Measurements from ENCODE around the gene DEFB110.

The DEFB110 gene

DNA sequence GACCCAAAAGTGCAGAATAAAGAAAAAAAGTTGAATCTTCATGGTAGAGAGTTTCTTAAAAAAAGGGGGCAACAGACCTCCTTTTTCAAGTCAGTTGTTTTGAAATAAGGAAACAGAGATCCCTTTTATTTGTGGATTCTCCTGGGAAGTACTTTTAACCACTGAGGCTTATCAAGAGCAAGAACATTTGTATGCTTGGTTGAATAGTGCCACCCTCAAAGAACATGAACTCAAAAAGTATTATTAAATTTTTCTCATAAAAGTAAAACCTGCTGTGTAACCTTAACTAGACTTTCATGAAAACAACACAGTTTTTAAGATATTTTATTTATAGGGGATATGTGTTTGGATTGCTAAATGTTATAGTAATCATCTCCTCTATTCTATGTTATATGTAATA is at the start of gene DEFB110:
DEFB110 (minus strand) TSS at position 101 of the 400 bp plus-strand sequence; CDS start at position 42, 59 bp downstream.
- no peak for DNase-seq

DNA sequence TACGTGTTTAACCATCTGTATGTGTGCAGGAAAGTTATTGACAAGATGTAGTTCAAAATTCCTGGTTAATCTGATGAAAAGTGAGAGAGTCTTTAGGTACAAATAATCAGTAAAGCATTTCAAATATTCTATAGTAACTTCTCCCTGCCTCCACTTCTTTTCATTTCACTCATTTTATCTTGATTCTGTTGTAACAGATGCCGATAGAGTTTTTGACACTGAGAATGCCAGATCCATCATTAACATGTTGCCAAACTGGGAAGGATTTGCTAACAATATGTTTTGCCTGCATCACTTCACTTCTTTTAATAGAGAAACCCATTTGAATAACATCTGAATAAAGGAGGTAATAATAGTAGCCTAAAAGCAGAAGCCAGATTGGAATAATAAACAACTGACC is 48.3 kb upstream of the DEFB110 start:
- no peak for DNase-seq

DNA sequence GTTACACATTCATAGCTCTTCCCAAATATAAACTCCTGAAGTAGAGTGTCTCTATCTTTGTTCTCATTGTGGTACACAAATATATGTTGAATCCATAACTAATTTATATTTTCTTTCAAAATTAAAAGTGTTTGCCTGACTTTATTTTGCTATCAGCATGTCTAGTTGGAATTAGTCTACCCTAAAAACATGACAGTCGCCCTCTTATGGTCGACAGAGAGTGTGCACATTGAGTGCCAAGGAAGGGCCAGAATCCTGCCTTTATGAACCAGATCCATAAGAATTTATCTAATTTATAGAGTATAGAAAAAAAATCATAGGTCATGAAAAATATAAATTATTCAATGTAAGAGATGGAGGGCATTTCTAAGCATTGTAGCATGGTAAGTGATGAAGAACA is 40.3 kb upstream of the DEFB110 start:
- DNase-seq, result no peak

DNA sequence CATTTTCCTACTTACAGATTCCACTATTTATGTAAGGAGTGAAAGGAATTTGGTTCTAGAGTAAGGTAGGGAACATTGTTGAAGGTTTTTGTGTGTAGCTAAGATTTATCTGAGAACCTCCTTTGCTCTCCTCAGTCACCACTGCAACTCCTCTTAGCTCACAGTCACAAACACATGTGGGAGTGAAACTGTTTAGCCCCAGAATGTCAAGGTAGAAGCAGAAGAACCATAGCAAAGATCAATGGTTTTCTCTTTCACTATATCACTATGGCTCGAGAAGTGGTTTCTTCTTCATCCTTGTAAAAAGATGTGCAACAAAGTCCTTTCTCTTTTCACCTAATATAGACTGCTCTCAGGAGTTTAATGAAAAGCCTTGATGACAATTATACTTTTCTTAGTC is 34.4 kb upstream of the DEFB110 start:
- DNase-seq, result no peak

DNA sequence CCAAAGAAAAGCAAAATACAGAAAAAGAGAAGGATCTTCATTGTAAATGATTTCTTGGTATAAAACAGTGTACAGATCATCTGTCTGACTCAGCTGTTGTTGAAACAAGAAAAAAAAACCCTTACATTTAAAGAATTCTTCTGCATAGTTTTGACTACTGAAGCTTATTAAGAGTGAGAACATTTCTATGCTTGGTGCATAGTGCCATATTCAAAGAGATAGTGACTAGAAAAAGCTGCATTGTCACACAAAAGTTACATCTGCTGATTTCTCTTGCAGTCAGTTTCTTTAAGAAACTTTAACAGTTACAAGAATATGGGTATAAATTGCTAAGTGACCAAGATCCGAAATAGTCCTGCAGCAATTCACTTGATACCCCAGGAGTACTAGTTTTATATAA is 28.0 kb upstream of the DEFB110 start, which contains the start of gene DEFB112:
DEFB112 (minus strand) TSS at position 101 of the 400 bp plus-strand sequence; CDS start at position 41, 60 bp downstream.
- DNase-seq, result no peak

DNA sequence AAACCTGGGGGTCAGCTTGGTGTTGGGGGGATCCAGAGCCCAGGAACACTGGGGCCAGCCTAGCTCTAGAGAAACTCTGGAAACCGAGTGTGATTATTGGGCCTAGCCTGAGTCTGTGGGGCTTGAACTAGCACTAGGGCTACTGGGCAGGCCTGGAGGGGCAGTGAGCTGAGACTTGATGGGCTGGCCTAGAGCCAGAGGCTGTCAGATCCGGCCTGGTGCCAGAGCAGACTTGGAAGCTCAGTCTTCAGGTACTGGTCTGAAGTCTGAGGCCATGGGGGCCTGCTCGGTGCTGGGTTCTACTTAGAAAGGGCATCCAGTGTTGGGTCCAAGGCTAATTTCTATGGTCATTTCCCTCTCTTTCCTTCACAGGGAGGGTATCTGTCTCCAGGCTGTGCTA is 25.2 kb upstream of the DEFB110 start:
- no peak for DNase-seq

DNA sequence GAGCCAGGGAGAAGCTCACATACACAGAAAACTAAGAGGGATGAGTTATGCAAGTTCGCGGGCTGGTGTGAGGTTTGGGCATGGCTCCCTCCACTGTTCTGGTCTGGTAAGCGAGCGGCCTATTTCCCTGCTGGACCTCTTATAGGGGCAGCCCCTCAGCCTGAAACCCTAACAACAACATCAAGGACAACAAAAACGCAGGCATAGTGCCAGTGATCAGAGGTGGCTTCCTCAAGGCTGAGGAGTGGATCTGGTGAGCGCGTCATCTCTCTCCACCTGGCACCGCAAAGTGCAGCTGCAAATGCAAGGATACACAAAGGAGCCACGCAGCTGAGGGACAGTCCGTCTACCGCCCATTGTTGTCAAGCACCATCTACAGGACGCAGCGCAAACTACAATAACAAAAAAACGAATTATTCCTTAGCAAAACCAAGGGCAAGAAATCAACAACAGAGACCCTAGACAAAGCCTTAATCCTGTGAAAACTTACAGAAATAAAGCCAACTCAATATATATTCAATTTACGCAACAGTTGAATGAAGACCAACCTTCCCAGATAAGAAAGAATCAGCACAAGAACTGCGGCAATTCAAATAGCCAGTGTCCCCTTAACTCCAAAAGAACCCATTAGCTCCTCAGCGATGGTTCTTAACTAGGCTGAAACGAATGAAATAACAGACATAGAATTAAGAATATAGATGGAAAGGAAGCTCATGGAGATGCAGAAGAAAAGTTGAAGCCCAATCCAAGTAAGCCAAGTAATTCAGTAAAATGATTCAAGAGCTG is 9.2 kb upstream of the DEFB110 start:
- no peak for DNase-seq

DNA sequence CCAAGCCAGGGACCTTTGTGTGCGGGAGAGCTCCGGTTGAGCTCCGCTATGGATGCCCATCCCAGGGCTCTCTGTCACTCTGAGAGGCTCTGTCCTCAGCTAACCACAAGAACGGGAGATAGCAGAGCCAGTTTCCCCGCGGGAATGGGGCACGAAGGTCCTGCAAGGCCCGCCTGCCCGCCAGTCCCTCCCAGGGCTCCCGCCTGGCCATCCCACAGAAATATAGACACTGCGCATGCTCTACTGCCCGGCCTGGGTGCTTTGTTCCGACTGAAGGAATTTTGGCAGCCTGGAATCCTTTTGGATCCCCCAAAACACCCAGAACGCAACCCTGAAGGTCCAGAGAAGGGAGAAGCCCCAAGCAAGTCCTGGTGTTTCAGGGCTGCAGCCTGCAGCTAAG is 8.6 kb upstream of the DEFB110 start:
- DNase-seq, result no peak

DNA sequence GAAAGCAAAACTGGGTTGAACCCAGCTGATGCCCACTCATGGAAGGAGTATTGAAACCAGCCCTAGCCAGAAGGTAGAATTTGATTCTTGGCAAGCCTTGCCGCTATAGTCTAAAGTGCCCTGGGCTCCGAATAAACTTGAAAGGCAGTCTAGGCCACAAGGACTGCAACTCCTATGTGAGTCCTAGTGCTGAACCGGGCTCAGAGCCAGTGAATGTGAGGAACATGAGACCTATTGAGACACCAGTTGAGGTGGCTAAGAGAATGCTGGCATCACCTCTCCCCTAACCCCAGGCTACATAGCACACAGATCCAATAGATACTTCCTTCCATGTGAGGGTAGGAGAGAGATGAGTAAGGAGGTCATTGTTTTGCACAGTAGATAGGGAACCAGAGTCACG is 3.5 kb upstream of the DEFB110 start:
- DNase-seq, result no peak

DNA sequence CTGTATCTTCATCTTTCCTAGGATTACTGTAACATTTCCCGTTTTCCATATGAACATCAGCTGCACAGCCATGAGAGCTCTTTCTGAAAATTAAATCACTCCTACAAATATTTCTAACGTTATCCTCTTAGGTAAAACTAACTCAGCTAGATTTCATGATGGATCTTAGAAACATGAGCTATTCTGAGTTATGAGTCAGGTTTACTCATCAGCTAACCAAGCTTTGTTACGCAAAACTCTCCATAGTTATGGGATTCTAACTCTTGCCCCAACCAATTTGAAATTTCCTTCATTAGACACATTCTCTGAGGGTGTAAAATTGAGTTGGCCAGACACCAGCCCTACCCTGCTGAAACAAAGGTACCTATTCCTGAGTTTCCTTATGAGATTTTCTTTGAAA is 14.0 kb downstream of the DEFB110 start:
- DNase-seq, result no peak

DNA sequence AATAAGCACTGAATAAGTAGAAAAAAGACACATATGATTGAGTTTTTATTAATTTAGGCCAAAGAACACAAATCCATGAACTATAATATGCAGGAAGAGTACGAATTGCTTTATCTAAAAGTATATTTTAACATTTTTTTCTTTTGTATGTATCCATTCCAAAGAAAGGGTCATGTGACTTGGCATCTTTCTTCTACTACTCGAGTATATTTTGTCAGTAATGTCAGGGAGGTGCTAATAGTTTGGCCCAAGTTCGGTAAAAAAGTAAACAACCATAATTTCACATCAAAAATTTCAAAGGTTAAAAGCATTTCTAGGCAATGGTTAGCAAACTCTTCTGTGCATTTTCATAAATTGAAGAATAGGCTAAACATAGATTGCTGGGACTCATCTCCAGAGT is 18.7 kb downstream of the DEFB110 start:
- DNase-seq, result no peak

DNA sequence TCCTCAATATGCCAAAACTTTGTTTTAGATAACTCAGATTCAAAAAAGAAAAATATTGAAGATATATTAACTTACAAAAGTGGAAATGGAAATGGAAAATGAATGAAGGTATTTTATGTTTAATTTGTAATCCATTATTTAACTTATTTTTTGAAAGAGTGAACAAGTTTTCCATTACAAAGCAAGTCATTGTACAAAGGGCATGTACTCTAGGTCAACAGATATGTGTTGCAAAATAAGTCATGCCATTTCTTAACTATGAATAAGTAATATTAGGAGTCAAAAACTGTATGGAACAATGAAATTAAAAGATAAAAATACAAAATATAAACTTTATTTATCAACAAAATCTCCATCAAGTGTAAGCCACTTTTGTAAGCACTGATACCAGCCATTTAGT is 26.5 kb downstream of the DEFB110 start:
- no peak for DNase-seq

DNA sequence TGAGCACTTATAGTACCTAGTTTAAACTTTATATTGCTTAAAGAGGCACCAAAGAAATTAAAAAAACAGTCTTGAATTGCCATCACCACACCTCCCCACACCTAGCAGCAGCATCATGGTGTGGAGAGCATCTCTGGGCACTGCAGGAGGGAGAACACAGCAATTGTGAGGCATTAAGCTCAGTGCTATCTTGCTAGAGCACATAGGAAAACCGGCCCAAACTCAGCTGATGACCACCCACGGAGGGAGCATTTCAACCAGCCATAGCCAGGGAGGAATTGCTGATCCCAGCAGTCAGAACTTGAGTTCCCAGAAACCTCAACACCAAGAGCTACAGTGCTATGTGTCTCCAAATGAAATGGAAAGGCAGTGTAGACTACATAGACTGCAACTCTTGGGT is 32.9 kb downstream of the DEFB110 start:
- DNase-seq, result no peak

DNA sequence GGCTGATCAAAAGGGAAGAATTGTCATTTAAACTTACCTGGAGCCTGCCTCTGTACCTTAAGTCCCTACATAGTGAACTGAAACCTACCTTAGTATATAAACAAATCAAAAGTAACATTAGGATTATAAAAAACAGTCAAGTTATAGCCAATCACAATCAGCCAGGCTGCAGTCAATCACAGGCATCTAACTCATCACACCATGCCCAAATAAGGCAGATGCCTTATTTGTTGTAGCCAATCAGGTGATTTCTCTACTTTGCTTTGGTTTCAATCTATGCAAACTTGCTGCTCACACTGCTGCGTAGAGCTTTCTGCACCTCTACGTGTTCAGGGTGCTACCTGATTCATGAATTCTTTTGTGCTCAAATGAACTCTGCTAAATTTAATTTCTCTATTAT is 34.0 kb downstream of the DEFB110 start:
- no peak for DNase-seq

DNA sequence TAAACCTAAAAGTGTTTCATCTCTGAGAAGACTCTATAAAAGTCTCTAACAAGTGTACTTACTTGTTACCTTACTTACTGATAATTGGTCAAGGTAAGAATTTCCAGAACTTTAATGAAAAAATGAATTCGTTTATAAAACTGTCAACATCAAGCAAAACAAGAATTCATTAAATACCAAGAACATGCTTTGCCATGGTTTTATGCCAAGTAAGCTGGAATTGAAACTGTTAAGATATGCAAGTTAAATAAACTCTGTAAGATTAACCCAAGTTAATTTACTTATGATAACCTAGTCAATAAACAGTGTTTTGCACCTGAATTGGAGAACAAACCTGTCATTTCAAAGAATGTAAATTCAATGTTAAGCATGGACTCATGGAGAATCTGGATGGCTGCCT is 35.2 kb downstream of the DEFB110 start:
- no peak for DNase-seq

DNA sequence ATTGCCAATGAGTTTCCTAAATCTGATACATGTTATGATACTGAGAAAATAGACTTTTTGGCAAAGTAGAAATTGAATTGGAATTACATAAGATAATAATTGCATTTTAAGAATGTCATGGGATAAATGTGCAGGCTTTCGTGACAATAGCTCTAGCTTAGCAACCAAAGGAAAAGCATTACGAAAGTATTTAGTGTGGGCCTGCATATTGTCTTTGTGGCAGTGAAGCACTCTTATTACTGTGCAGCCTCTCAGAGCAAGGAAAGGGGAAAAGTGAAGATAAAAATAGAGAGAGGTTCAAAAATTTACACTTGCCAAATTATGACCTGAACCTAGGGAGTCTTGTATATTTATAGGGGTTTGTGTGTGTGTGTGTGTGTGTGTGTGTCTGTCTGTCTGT is 39.7 kb downstream of the DEFB110 start:
- DNase-seq, result no peak

DNA sequence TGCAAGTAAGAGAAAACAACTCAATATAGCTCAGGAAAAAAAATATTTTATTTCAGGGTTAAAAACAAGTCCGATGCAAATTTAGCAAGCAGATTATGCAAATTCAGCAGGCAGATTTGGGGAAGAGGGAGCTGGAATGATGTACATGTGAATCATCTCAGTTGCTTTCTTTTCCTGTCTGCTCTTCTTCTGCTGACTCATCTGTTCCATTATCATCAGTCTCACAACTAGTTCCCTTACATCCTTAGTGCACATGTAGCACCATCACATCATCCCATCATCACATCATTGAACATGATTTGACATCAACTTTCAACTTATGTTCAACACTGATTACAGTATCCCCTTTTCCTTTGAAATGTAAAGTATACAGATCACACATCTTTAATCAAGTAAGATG is 40.9 kb downstream of the DEFB110 start:
- DNase-seq, result no peak

DNA sequence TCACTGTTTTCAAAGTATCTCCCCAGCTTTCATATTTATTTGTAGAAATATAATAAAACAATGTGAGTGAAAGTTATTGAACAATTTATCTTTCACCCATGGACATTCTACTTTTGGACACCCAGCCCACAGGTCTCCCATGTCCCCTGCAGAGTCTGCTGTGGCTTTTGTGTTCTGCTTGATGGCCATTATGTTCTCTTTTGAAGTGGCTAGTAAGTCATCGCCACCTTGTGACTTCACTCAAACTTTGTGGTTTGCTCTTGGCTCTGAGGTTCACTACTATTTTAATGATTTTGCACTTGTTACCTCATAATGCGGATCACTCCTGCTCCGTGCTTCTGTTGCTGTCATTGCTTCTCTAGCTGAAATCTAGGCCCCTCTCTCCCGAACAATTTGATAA is 42.2 kb downstream of the DEFB110 start:
- no peak for DNase-seq

DNA sequence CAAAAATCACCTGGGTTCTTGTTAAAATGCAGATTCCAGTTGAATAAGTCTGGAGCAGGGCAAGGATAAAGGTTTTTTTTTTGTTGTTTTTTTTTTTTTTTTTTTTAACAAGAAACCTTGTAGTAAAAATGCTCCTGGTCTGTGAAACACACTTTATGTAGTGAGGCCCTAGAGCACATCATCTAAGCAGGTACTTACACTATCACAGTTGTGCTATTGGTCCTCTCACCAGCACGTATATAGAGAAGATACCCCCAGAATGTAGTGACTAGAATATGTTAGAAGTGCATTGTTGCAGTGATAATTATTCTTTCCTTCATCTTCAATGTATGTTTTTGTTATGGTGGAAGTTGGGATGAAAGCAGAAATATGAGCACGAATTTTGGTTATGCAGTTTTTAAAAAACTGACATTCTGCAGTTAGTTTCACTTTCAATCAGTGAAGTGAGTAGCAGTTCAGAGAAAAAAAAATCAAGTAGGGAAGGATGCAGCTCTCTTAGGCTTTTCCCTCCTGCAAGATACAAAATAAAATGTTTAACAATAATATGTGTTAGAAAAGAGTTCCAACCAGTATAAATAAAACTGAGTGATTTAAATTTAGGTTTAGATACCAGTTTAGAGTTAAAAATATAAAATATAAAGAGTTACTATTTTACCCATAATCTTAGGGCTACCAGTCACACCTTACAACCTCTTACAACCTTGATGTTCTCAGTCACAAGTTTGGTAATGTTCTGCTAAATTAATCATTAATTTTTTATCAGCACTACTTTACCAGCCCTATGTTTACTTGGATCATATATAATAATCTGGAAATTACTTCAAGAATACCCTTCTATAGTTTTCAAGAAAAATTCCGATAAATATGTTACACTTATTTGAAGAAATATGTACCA is 43.2 kb downstream of the DEFB110 start:
- DNase-seq, result no peak

DNA sequence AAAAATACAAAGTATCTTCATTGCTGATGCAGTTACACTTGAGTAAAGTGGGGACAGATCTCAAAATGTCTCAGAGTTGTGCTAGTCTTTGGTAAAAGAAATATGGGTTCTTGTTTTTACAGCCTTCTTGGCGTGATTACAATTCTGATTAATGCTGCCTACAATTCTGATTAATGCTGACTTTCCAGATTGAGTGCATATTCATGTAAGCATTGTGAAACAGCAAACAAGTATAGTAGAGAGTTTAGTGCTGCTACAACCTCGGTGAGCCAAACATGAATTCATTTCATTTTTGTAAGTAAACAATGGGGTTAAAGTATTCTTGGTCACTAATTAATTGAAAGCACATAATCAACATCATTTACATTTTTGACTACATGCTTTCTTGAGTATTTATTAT is 52.2 kb downstream of the DEFB110 start, which contains the start of gene DEFB113:
DEFB113 (minus strand) TSS at position 21 of the 400 bp plus-strand sequence; CDS start at position 21, 0 bp downstream.
- DNase-seq, result no peak

Measured in activated CD8-positive, alpha-beta memory T cell treated with anti-CD3 and anti-CD28 coated beads, Interleukin-2, amount 50 U/mL, for 48 hours (primary cell).